ENCODE results near the gene ZBTB5.

DNA sequence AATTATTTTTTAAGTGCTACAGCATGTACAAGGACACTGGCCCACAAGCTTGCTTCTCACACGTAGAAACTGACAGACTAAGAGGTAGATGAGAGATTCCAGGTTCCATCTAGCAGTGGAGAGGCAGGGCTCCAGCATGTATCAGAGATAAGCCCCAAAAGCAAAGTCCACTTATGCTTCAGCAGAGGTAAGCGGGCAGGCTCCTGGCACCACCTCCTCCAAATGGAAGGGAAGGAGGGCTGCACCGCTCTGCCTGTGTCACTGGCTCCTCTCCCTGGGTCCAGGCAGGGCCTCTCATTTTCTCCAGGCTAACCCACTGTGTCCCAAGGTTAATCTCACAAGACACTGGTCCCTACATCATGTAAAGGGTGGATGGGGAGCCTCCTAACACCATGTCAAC is 26.9 kb downstream of the ZBTB5 start:
- no peak for TF ChIP-seq EZH2 (IDR thresholded peaks at IDR 0.05; ENCODE audit: borderline replicate concordance, low read depth, low read length, severe bottlenecking)
- TF ChIP-seq MYC (IDR thresholded peaks at IDR 0.05; ENCODE audit: low read depth, low read length) = no peak
- TF ChIP-seq CTCF (IDR thresholded peaks at IDR 0.05; ENCODE audit: extremely low read depth in 1 of 2, insufficient read depth in 1 of 2, low read depth in 1 of 2, low read length in 2 of 2) = no peak

Data from endothelial cell of umbilical vein (primary cell).